Small intestine (tissue), 7 donors: ENCODE measurements around the gene SLC35B2. TPM values are rescaled to one million over a fixed set of nuclear protein-coding genes. Genes with fewer than 3 reads are reported as not detected.

ENCODE experiments used
- DNase-seq, 2 donors: peaks; one replicate each; pipeline versions ENCODE4 v3.0.0 to v3.0.0-alpha.2; 2013
- FAIRE-seq: peaks from 2 replicates; lab custom pipeline; 2012; peaks lifted over from hg19 to GRCh38; lab: Jason Lieb, UNC
- H3K27ac ChIP-seq, 3 donors: one replicate each; pipeline ENCODE4 v1.5.1; 2013; ENCODE audit warnings: low read length in 2 of 3, mild to moderate bottlenecking in 2 of 3, control low read depth in 1 of 3, inconsistent platforms in 1 of 3, low read depth in 1 of 3, moderate library complexity in 1 of 3
- H3K27me3 ChIP-seq, 3 donors: one replicate each; pipeline ENCODE4 v1.6.1; 2013; ENCODE audit warnings: low read length in 3 of 3, inconsistent platforms in 1 of 3; ENCODE audit not compliant: control insufficient read depth in 3 of 3, insufficient read depth in 3 of 3
- H3K36me3 ChIP-seq, 3 donors: one replicate each; pipeline ENCODE4 v1.6.1; 2013; ENCODE audit warnings: low read length in 3 of 3, inconsistent platforms in 1 of 3, low read depth in 1 of 3, mild to moderate bottlenecking in 1 of 3, moderate library complexity in 1 of 3; ENCODE audit not compliant: control insufficient read depth in 3 of 3, insufficient read depth in 2 of 3
- H3K4me1 ChIP-seq, 3 donors: one replicate each; pipeline ENCODE4 v1.6.1; 2013; ENCODE audit warnings: low read length in 2 of 3, inconsistent platforms in 1 of 3, low read depth in 1 of 3, mild to moderate bottlenecking in 1 of 3, moderate library complexity in 1 of 3; ENCODE audit not compliant: control insufficient read depth in 3 of 3, insufficient read depth in 2 of 3
- H3K4me3 ChIP-seq, 3 donors: one replicate each; pipeline ENCODE4 v1.5.1; 2013; ENCODE audit warnings: low read length in 3 of 3, control low read depth in 1 of 3, inconsistent platforms in 1 of 3, low read depth in 1 of 3, mild to moderate bottlenecking in 1 of 3, moderate library complexity in 1 of 3
- H3K9me3 ChIP-seq, 2 donors: one replicate each; pipeline ENCODE4 v1.6.1; 2013; ENCODE audit warnings: low read depth in 1 of 2, low read length in 1 of 2; ENCODE audit not compliant: control insufficient read depth in 2 of 2, insufficient read depth in 1 of 2
- WGBS, 3 donors: extraction: QIAGEN DNeasy Blood & Tissue Kit; methylation state at CpG; one replicate each; pipeline ENCODE4 v1.1.7; 2013; 5-methylcytosine and 5-hydroxymethylcytosine counted together
- polyA plus RNA-seq, 4 donors: library from polyadenylated mRNA; stranded (reverse) in 3 of 4; unstranded in 1 of 4; fragments of 200-250 nt in 3 of 4; fragments of 120-200 nt in 1 of 4; gene quantifications; one replicate each; pipeline versions ENCODE4 v1.2.1 to v1.2.3, GENCODE V29; 2013
- donor health status: healthy with polysubstance abuse.
- donor health status: control.
- donor health status: control.
- donor health status: Bipolar disorder and iron deficiency.
- donor health status: healthy.

The SLC35B2 gene
- polyA plus RNA-seq, 4 donors: 6.5 to 41.7 (median 22.3) TPM

- no peak for FAIRE-seq
- no peaks in the 10 kb centered on the region for H3K27me3 ChIP-seq
- peak in 1 of 2 donors; percentile 56 for DNase-seq
Measured at GRCh38 chr6:44255871-44256774, 1.2 kb downstream of the SLC35B2 start.

DNA sequence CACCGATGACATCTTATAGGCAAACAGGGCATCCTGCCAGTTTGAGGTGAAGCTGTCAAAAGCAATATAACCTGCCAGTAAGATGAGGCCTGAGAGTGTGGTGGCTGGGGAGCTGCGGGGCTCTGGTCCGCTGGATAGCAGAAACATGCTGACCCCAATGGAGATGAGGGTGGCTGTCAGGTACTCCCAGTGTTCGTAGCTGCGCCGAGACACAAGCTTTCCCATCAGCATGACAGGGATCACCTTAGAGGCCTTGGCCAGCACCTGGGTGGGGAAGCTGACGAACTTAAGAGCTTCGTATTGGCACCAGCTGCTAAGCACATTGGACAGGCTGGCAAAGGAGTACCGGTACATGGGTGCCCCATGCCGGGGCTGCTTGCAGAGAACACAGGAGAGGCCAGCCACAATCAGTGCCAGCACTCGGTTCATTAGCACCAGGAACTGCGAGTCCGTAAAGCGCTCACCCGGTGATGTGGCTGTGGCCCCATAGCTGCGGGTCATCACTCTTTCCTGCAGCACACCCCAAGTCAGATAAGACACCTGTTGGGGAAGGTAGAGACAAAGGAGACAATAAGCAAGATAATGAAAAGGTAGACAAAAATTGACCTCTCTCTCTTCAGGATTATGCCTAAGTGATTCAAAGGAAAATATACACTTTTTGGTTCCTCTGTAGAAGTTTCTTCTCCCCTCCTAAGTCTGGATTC lies 2.1 kb downstream of the SLC35B2 start:
- Histone ChIP-seq H3K36me3 (peaks cover 20 to 68% (median 21%) of the 10 kb centered on the region in 3 donors), H3K27me3 (no peaks in the 10 kb centered on the region), H3K27ac (peak overlapping the region in 1 of 3 donors; percentile 2), H3K4me1 (peaks cover 0 to 21% (median 2%) of the 10 kb centered on the region in 3 donors), H3K4me3 (no peak overlapping the region), H3K9me3 (no peaks in the 10 kb centered on the region)
- WGBS, 3 donors: 44 to 61% (median 57%) methylated on average over 16 of the region's 16 CpGs
- DNase-seq: no peak
- FAIRE-seq: no peak

More at GRCh38 chr6:44255871-44256774, 1.2 kb downstream of the SLC35B2 start:
- Histone ChIP-seq H3K9me3 (no peaks in the 10 kb centered on the region), H3K36me3 (peaks cover 12 to 74% (median 14%) of the 10 kb centered on the region in 3 donors), H3K4me3 (peak overlapping the region; percentile 81 to 90 (median 83)), H3K27ac (peak overlapping the region; percentile 71 to 90 (median 84)), H3K4me1 (peaks cover 0 to 21% (median 2%) of the 10 kb centered on the region in 3 donors)
- 12 to 18% (median 14%) methylated on average over 13 to 15 of the region's 15 CpGs for WGBS, 3 donors

GRCh38 chr6:44254191-44255104 lies 2.9 kb downstream of the SLC35B2 start:
- Histone ChIP-seq H3K27me3 (no peaks in the 10 kb centered on the region), H3K27ac (no peak overlapping the region), H3K4me3 (no peak overlapping the region), H3K36me3 (peaks cover 22 to 62% (median 25%) of the 10 kb centered on the region in 3 donors), H3K9me3 (no peaks in the 10 kb centered on the region), H3K4me1 (peaks cover 0 to 21% (median 2%) of the 10 kb centered on the region in 3 donors)
- WGBS, 3 donors: 66 to 82% (median 72%) methylated on average over 12 of the region's 12 CpGs
- FAIRE-seq: no peak
- no peak for DNase-seq

DNA sequence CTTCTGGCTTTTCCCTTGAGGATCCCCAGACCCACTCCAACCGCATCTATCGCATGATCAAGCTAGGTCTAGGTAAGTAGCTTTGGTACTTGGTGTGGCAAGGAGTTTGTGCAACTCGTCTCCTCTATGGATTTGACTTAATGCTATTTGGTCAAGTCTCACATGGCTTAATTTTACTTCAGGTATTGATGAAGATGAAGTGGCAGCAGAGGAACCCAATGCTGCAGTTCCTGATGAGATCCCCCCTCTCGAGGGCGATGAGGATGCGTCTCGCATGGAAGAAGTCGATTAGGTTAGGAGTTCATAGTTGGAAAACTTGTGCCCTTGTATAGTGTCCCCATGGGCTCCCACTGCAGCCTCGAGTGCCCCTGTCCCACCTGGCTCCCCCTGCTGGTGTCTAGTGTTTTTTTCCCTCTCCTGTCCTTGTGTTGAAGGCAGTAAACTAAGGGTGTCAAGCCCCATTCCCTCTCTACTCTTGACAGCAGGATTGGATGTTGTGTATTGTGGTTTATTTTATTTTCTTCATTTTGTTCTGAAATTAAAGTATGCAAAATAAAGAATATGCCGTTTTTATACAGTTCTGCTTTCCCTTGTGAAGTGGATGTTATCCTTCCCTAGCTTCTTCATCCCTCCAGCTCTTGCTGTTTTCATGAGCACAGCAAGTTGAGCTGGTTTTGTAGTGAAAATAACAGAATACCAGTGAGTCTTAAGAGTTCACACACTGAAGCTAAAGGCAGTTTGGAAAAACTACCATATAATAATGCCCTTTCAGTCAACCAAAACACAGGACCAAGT lies 3.8 kb downstream of the SLC35B2 start:
- DNase-seq: peak; percentile 57 to 62

DNA sequence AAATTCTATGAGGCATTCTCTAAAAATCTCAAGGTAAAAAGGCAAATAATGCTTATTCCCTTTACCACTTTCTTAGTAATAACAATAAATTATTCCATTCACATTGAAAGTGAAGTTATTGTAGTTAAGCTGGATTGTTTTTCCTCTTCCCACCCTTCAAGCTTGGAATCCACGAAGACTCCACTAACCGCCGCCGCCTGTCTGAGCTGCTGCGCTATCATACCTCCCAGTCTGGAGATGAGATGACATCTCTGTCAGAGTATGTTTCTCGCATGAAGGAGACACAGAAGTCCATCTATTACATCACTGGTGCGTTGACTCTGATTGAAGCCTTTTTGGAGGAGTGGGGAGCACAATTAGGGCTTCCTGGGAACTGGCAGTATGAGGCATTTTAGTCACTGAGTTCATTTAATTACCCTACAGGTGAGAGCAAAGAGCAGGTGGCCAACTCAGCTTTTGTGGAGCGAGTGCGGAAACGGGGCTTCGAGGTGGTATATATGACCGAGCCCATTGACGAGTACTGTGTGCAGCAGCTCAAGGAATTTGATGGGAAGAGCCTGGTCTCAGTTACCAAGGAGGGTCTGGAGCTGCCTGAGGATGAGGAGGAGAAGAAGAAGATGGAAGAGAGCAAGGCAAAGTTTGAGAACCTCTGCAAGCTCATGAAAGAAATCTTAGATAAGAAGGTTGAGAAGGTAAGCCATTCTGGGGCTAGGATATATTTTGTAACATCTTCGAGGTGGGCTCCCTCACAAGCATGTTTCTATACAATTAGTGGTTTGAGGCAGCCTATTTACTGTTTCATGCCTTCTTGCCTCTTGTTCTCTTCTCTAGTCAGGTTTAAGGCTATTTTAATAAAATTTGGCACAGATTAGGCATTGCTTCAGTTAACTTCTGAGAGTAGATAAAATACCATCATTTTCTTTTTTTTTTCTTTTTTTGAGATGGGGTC lies 5.5 kb downstream of the SLC35B2 start:
- Histone ChIP-seq H3K36me3 (peaks cover 19 to 61% (median 25%) of the 10 kb centered on the region in 3 donors), H3K9me3 (no peaks in the 10 kb centered on the region), H3K4me3 (no peak overlapping the region), H3K4me1 (peaks cover 2 to 28% (median 5%) of the 10 kb centered on the region in 3 donors), H3K27ac (no peak overlapping the region), H3K27me3 (no peaks in the 10 kb centered on the region)
- FAIRE-seq (no peak), DNase-seq (no peak)
- 84 to 91% (median 84%) methylated on average over 14 of the region's 14 CpGs for WGBS, 3 donors

More for the DNA sequence above, 3.8 kb downstream of the SLC35B2 start:
- H3K27me3 ChIP-seq: no peaks in the 10 kb centered on the region
- no peak overlapping the region for H3K4me3 ChIP-seq
- WGBS, 3 donors: 62 to 66% (median 63%) methylated on average over 10 of the region's 10 CpGs
- no peaks in the 10 kb centered on the region for H3K9me3 ChIP-seq
- H3K36me3 ChIP-seq: peaks cover 19 to 60% (median 25%) of the 10 kb centered on the region in 3 donors
- peaks cover 2 to 29% (median 5%) of the 10 kb centered on the region in 3 donors for H3K4me1 ChIP-seq
- no peak overlapping the region for H3K27ac ChIP-seq
- no peak for FAIRE-seq

- Histone ChIP-seq H3K36me3 (peaks cover 19 to 56% (median 25%) of the 10 kb centered on the region in 3 donors), H3K4me1 (peaks cover 0 to 22% (median 5%) of the 10 kb centered on the region in 3 donors), H3K4me3 (no peak overlapping the region), H3K27ac (no peak overlapping the region), H3K9me3 (no peaks in the 10 kb centered on the region), H3K27me3 (no peaks in the 10 kb centered on the region)
- FAIRE-seq (no peak), DNase-seq (no peak)
- 67 to 71% (median 69%) methylated on average over 3 of the region's 3 CpGs for WGBS, 3 donors
Measured at GRCh38 chr6:44250718-44251123, 6.6 kb downstream of the SLC35B2 start.
